Measurements from ENCODE around the gene PDE2A.
A peak's percentile ranks its signal among the peaks of the same experiment; 100 is the strongest.

The PDE2A gene

GRCh38 chr11:72655014-72655413 is 19.2 kb downstream of the PDE2A start:
- Histone ChIP-seq H3K14ac (ENCODE audit: low read length) (no peak overlapping the region), H3K4me2 (ENCODE audit: low read length) (no peak overlapping the region), H3K27ac (ENCODE audit: low read depth, low read length) (no peak overlapping the region), H4K91ac (ENCODE audit: low read depth, low read length) (no peak overlapping the region), H3K18ac (ENCODE audit: low read length) (no peak overlapping the region), H3K4me1 (ENCODE audit: control insufficient read depth in 1 of 2, insufficient read depth in 2 of 2, low read length in 2 of 2) (no peaks in the 10 kb centered on the region), H4K12ac (ENCODE audit: low read depth, low read length) (no peak overlapping the region), H2BK5ac (ENCODE audit: low read depth, low read length, poor library complexity) (no peak overlapping the region), H3K36me3 (ENCODE audit: control insufficient read depth in 1 of 2, insufficient read depth in 2 of 2, low read length in 2 of 2) (no peaks in the 10 kb centered on the region), H3K27me3 (ENCODE audit: insufficient read depth, low read length) (no peaks in the 10 kb centered on the region), H4K8ac (ENCODE audit: low read depth, low read length) (no peak overlapping the region), H2BK12ac (ENCODE audit: low read length) (no peak overlapping the region), H3K79me1 (ENCODE audit: low read length) (no peaks in the 10 kb centered on the region), H3K23ac (ENCODE audit: low read length) (no peak overlapping the region), H3K9me3 (ENCODE audit: insufficient read depth, low read depth, low read length) (peaks cover 3% of the 10 kb centered on the region), H2AK5ac (ENCODE audit: low read length) (no peak overlapping the region), H2BK120ac (ENCODE audit: insufficient read depth, low read length, poor library complexity) (no peak overlapping the region), H3K9ac (ENCODE audit: low read length) (peak overlapping the region; percentile 54), H3K79me2 (ENCODE audit: control insufficient read depth, insufficient read depth, low read length, poor library complexity) (no peaks in the 10 kb centered on the region), H2AFZ (ENCODE audit: insufficient read depth, low read length, poor library complexity) (no peak overlapping the region), H3K4me3 (ENCODE audit: low read depth, low read length) (no peak overlapping the region), H3K4ac (ENCODE audit: low read depth, low read length) (no peak overlapping the region)
- DNase-seq = no peak
- WGBS (ENCODE audit: extremely low coverage, insufficient coverage, insufficient read length) = no CpG with 5 or more reads among the region's 8 CpGs

GRCh38 chr11:72653649-72654048 is 20.6 kb downstream of the PDE2A start:
- DNase-seq = no peak
- Histone ChIP-seq H3K4ac (ENCODE audit: low read depth, low read length) (no peak overlapping the region), H3K79me1 (ENCODE audit: low read length) (no peaks in the 10 kb centered on the region), H3K79me2 (ENCODE audit: control insufficient read depth, insufficient read depth, low read length, poor library complexity) (no peaks in the 10 kb centered on the region), H3K4me1 (ENCODE audit: control insufficient read depth in 1 of 2, insufficient read depth in 2 of 2, low read length in 2 of 2) (no peaks in the 10 kb centered on the region), H4K12ac (ENCODE audit: low read depth, low read length) (no peak overlapping the region), H2AFZ (ENCODE audit: insufficient read depth, low read length, poor library complexity) (no peak overlapping the region), H2BK120ac (ENCODE audit: insufficient read depth, low read length, poor library complexity) (no peak overlapping the region), H3K14ac (ENCODE audit: low read length) (no peak overlapping the region), H3K23ac (ENCODE audit: low read length) (no peak overlapping the region), H3K27me3 (ENCODE audit: insufficient read depth, low read length) (no peaks in the 10 kb centered on the region), H2BK5ac (ENCODE audit: low read depth, low read length, poor library complexity) (no peak overlapping the region), H2BK12ac (ENCODE audit: low read length) (no peak overlapping the region), H3K4me2 (ENCODE audit: low read length) (no peak overlapping the region), H3K27ac (ENCODE audit: low read depth, low read length) (no peak overlapping the region), H3K9me3 (ENCODE audit: insufficient read depth, low read depth, low read length) (peaks cover 3% of the 10 kb centered on the region), H2AK5ac (ENCODE audit: low read length) (no peak overlapping the region), H3K9ac (ENCODE audit: low read length) (no peak overlapping the region), H3K18ac (ENCODE audit: low read length) (no peak overlapping the region), H3K4me3 (ENCODE audit: low read depth, low read length) (no peak overlapping the region), H4K8ac (ENCODE audit: low read depth, low read length) (no peak overlapping the region), H4K91ac (ENCODE audit: low read depth, low read length) (no peak overlapping the region), H3K36me3 (ENCODE audit: control insufficient read depth in 1 of 2, insufficient read depth in 2 of 2, low read length in 2 of 2) (no peaks in the 10 kb centered on the region)
- no CpG with 5 or more reads among the region's 3 CpGs for WGBS (ENCODE audit: extremely low coverage, insufficient coverage, insufficient read length)

GRCh38 chr11:72652873-72653630 is 21.2 kb downstream of the PDE2A start:
- H3K79me2 ChIP-seq (ENCODE audit: control insufficient read depth, insufficient read depth, low read length, poor library complexity) = no peaks in the 10 kb centered on the region
- no CpG with 5 or more reads among the region's 13 CpGs for WGBS (ENCODE audit: extremely low coverage, insufficient coverage, insufficient read length)
- no peak overlapping the region for H2AK5ac ChIP-seq (ENCODE audit: low read length)
- no peaks in the 10 kb centered on the region for H3K79me1 ChIP-seq (ENCODE audit: low read length)
- no peak overlapping the region for H4K12ac ChIP-seq (ENCODE audit: low read depth, low read length)
- no peak overlapping the region for H2BK120ac ChIP-seq (ENCODE audit: insufficient read depth, low read length, poor library complexity)
- H3K4me3 ChIP-seq (ENCODE audit: low read depth, low read length) = no peak overlapping the region
- no peak overlapping the region for H2AFZ ChIP-seq (ENCODE audit: insufficient read depth, low read length, poor library complexity)
- H3K4me2 ChIP-seq (ENCODE audit: low read length) = no peak overlapping the region
- H3K18ac ChIP-seq (ENCODE audit: low read length) = no peak overlapping the region
- peaks cover 3% of the 10 kb centered on the region for H3K9me3 ChIP-seq (ENCODE audit: insufficient read depth, low read depth, low read length)
- no peaks in the 10 kb centered on the region for H3K36me3 ChIP-seq (ENCODE audit: control insufficient read depth in 1 of 2, insufficient read depth in 2 of 2, low read length in 2 of 2)
- H4K91ac ChIP-seq (ENCODE audit: low read depth, low read length) = no peak overlapping the region
- no peak overlapping the region for H3K9ac ChIP-seq (ENCODE audit: low read length)
- H2BK5ac ChIP-seq (ENCODE audit: low read depth, low read length, poor library complexity) = no peak overlapping the region
- DNase-seq = no peak
- no peak overlapping the region for H3K4ac ChIP-seq (ENCODE audit: low read depth, low read length)
- no peak overlapping the region for H3K23ac ChIP-seq (ENCODE audit: low read length)
- no peak overlapping the region for H2BK12ac ChIP-seq (ENCODE audit: low read length)
- no peaks in the 10 kb centered on the region for H3K4me1 ChIP-seq (ENCODE audit: control insufficient read depth in 1 of 2, insufficient read depth in 2 of 2, low read length in 2 of 2)
- no peak overlapping the region for H3K27ac ChIP-seq (ENCODE audit: low read depth, low read length)
- H4K8ac ChIP-seq (ENCODE audit: low read depth, low read length) = no peak overlapping the region
- no peaks in the 10 kb centered on the region for H3K27me3 ChIP-seq (ENCODE audit: insufficient read depth, low read length)
- H3K14ac ChIP-seq (ENCODE audit: low read length) = no peak overlapping the region

GRCh38 chr11:72652133-72652532 is 22.1 kb downstream of the PDE2A start:
- no peak overlapping the region for H3K23ac ChIP-seq (ENCODE audit: low read length)
- H4K12ac ChIP-seq (ENCODE audit: low read depth, low read length) = no peak overlapping the region
- no peaks in the 10 kb centered on the region for H3K36me3 ChIP-seq (ENCODE audit: control insufficient read depth in 1 of 2, insufficient read depth in 2 of 2, low read length in 2 of 2)
- no peak overlapping the region for H4K91ac ChIP-seq (ENCODE audit: low read depth, low read length)
- no peak overlapping the region for H3K4me2 ChIP-seq (ENCODE audit: low read length)
- H2BK120ac ChIP-seq (ENCODE audit: insufficient read depth, low read length, poor library complexity) = no peak overlapping the region
- no peaks in the 10 kb centered on the region for H3K27me3 ChIP-seq (ENCODE audit: insufficient read depth, low read length)
- no peak overlapping the region for H2BK12ac ChIP-seq (ENCODE audit: low read length)
- H3K4ac ChIP-seq (ENCODE audit: low read depth, low read length) = no peak overlapping the region
- H3K14ac ChIP-seq (ENCODE audit: low read length) = no peak overlapping the region
- DNase-seq = no peak
- H3K79me1 ChIP-seq (ENCODE audit: low read length) = no peaks in the 10 kb centered on the region
- H3K9ac ChIP-seq (ENCODE audit: low read length) = no peak overlapping the region
- no peak overlapping the region for H3K18ac ChIP-seq (ENCODE audit: low read length)
- H3K4me3 ChIP-seq (ENCODE audit: low read depth, low read length) = no peak overlapping the region
- H4K8ac ChIP-seq (ENCODE audit: low read depth, low read length) = no peak overlapping the region
- H3K27ac ChIP-seq (ENCODE audit: low read depth, low read length) = no peak overlapping the region
- H2BK5ac ChIP-seq (ENCODE audit: low read depth, low read length, poor library complexity) = no peak overlapping the region
- no peaks in the 10 kb centered on the region for H3K79me2 ChIP-seq (ENCODE audit: control insufficient read depth, insufficient read depth, low read length, poor library complexity)
- no peak overlapping the region for H2AK5ac ChIP-seq (ENCODE audit: low read length)
- peaks cover 3% of the 10 kb centered on the region for H3K9me3 ChIP-seq (ENCODE audit: insufficient read depth, low read depth, low read length)
- H3K4me1 ChIP-seq (ENCODE audit: control insufficient read depth in 1 of 2, insufficient read depth in 2 of 2, low read length in 2 of 2) = no peaks in the 10 kb centered on the region
- H2AFZ ChIP-seq (ENCODE audit: insufficient read depth, low read length, poor library complexity) = no peak overlapping the region
